Skin of body (tissue), 2 donors: ENCODE data around the gene PAX5. TPM values are rescaled to one million over a fixed set of nuclear protein-coding genes. Genes with fewer than 3 reads are reported as not detected.

ENCODE experiments used
- DNase-seq: peaks from one replicate; lab custom pipeline; 2025; lab: John Stamatoyannopoulos, UW
- total RNA-seq: library from RNA; depleted of rRNA; stranded (reverse); fragments of >200 nt; gene quantifications from one replicate; pipeline ENCODE4 v1.2.3, GENCODE V29; 2014

The PAX5 gene
- total RNA-seq, 1 donor from 2014 or later = 0.30 TPM

DNA sequence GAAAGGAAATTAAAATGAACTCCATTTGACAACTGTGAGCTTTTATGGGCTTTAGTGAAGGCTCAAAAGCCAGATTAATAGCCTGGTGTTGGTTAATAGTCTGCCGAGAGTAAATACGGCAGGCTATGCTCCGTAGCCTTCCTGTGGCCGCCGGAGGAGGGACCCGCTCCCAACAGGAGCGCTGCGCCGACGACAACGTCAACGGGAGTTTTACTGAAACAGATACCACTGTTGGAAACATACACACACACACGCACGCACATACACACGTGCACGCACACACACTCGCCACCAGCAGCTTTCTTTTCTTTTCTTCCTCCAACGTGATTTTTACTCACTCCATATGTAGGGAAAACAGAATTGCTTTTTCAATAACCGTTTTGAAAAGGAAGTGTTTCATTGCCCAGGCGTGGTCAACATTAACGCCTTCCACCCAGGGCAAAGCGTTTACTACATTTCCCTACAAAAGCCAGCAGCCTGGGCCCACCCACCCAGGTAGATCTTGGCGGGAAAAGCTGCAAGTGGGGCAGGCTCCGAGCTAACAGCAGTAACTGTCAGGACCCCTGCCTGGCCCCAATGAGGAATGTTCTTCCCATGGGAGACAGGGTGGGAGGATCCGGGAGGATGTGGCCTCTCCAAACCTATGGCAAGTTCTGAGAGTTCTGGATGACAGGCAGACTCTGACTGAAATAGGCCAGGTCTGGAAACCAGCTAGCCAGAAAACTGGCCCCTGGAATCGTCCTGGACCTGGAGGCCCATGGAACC, 72.3 kb downstream of the PAX5 start:
- no peak for DNase-seq

DNA sequence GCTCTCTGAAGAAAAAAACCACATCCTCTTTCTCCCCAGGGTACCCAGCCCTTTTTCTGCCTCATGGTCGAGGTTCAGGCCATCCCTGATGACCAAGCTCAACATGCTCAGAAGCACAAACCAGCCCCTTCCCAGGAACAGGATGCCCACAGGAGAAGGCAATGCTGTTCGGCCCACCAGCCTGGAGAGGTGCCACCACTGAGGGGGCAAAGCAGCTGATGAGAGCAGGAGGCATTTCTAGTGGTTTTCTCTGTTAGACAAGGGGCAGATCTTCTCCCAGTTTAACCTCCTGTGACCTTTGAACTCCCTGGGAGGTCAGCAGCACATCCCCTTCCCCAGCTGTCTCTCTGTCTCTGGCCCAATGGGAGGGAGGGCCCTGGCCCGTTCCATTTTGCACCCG, 73.0 kb downstream of the PAX5 start:
- DNase-seq = no peak

DNA sequence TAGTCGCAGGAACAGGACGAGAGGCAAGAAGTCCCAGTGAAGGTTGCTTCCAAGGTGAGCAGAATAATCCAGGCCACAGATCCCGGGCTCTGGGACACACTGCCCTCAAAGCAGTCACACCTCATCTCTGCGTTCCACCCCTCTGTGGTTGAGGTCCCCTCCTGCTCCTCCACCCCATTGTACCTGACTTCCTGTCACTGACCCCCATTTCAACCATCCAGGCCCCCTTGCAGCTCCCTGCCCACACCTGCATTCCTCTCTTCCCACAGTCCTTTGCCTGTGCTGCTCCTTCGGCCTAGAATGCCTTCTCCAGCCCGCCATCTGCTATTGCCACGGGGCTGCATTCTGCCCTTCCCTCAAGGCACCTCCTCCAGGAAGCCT, 73.5 kb downstream of the PAX5 start:
- DNase-seq = no peak

DNA sequence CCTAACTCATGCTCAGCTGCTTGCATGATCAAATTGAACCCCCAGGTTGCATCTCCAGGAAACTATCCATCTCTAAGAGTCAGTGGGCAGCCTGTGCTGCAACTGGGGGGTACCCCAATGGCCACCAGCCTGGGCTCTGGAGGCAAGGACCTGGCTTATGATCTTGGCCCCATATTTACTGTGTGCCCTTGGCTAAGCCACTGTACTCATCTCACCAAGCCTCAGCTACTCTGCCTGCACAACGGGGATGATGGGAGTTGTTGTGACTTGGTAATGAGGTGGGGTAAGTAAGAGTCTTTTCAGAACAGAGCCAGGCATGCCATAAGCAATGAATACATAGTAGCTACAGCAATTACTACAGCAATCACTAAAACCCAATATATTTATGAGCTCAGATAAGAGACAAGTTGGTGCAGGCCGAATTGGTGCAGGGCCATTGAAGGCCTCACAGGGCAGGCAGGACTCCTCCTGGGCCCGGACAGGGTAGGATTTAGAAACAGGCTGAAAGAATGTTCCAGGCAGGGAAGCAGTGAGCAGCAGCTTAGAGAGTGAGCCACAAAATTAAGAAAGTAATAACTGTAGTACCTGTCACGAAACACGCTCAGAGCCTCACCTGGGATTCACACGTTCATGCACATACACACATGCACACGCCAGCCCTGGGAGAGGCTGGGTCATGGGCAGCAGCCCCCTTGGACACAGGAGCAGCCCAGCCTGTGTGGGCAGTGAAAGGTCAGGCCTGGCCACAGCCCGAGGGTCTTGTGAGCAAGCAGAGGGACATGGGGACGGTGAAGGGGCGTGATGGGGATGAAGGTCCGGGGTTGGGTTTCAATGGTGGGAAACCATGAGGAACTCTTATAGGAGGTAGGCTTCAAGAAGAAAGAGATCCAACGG, 74.1 kb downstream of the PAX5 start:
- DNase-seq = no peak

DNA sequence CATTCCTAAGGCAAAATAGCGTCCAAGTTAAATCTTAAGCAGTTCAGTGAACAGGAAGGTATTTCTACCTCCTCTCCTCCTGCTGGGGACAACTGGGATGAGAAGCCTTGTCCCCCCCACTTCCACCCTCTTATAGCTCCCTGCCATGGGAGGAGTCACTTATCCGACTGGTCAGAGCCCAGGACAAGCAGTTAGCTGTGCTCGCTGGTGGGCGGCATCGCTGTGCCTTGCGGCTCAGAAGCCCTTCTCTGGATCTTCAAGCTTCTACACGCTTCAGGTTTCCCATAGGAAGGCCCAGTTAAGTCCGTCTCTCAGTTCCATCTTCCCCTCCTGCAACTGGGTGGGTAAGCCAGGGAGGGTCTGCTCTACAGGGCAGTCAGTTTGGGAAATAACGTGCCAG, 77.2 kb downstream of the PAX5 start:
- no peak for DNase-seq

DNA sequence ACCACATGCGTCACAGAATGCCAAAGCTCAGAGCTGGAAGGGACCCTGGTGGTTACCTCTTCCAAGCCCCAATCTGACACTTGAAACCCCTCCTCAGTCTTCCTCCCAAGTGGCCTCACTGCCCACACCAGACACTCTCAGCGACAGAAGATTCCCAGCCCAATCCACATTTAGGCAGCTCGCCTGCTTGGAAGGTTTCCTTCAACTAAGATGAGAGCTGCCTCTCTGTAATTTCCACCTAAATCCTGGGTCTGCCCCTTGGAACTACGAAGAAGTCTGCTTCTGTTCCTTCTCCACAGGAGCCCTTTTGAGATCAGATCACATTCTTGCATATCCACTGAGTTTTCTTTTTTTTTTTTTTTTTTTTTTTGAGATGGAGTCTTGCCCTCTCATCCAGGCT, 83.7 kb downstream of the PAX5 start:
- no peak for DNase-seq

DNA sequence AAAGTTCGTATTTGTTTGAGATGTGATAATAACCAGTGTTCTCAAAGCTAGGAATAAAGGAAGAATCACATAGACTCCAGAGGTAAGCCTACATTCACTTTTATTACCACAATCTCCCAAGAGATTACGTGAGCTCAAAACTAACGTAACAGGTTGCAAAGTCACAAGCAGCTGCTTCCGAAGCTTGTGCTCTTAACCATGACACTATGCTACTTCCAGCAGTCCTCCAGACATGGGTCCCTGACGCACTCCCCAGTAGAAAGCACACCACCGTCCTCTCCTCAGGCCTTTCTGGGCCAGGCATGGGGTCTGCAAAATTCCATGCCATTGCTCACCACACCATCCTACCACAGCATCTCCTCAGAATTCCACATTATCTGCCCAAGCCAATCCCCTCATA, 84.6 kb downstream of the PAX5 start:
- no peak for DNase-seq

DNA sequence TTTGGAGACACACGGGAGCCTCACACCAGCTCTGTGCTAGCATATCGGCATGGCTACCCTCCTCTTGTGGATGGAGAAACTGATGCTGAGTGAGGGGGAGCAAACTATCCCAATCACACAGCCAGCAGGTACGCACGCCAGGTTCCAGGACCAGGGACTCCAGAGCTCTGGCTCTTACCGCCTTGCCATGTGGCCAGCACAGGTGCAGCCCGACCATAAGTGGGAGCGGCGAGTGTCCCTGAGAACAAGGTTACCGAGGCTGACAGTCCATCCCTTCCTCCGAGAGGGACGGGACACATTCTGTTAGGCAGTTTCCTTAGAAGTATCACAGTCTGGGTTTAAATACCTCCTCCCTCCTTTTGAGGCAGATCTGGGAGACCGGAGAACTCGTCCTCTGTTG, 86.0 kb downstream of the PAX5 start:
- DNase-seq = no peak

DNA sequence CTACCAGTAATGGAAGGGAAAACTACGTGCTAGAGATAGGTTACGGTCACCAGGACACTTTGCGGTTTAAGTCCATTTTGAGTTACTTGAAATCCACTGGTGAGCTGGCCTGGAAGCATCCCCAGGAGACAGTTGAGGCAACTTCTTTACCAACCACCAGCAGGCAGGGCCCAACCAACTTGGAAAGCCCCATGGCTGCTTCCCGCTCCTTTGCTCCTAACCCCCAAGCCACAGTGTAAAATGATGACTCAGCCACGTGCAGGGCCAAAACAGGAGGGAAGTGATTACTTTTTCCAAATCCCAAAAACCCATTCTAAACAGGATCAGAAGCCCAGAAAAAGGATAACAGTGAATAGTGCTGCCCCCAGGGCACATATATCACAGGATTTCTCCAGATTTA, 87.4 kb downstream of the PAX5 start:
- DNase-seq = no peak

DNA sequence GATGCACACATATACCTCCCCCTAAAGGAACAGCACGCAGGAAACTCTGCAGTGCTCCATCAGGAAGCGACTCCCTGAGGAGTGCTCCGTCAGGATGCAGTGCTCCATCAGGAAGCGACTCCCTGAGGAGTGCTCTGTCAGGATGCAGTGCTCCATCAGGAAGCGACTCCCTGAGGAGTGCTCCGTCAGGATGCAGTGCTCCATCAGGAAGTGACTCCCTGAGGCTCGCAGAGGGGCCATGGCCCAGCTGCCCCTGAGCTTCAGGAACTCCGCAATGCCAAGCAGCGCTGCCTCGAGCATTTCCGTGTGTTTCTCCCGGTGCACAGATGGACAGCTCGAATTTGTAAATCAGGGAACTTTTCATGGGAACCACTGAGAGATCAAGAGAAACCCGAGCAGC, 88.1 kb downstream of the PAX5 start:
- no peak for DNase-seq

DNA sequence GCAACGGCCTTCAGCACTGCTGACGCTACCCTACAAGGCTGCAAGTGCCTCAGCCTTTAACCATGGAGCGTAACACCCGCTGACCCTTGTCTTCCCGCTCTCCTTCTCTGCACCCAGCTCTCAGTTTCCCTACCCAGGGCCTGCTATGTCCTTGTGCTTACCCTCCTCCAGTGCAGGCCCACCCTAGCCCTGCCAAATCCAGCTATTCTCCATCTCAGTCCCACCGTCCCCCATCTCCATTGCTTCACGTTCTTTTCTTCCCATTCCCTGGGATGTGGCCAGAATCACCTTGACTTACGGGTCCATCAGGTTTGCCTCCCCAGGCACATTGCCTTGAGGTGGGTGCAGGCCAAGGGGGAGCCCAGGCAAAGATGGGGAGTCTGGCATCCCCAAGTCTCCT, 91.2 kb downstream of the PAX5 start:
- DNase-seq = no peak

DNA sequence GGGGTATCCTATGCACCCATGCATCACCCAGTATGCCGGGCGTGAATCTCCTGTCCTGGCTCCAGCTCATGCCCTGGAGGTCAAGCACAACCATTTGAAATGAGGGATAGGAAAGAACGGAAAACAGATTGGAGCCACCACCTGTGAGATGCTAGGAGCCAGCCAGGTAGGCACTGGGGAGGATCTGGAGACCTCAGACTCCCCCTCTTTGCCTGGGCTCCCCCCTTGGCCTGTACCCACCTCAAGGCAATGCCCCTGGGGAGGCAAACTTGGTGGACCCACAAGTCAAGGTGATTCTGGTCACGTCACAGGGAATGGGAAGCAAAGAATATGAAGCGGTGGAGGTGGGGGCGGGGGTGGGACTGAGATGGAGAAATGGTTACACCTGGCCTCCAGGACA, 92.6 kb downstream of the PAX5 start:
- no peak for DNase-seq

DNA sequence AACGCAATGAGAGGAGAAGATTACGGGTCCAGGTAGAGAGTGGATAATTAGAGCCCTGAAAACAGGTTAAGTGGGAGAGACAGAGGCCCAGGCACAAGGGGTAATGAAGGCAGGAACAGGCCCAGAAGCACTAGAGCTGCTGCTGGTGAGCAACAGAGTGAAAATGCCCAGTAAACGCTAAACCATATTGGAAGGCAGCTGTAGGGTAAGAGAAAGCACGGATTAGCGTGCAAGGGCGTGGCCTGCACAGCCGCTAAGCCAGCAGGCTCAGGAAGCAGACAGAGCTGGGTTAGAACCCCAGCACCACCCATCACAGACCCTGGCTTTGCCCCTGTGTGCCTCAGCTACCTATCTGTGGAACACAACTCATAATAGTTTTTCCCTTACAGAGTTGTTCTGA, 93.2 kb downstream of the PAX5 start:
- no peak for DNase-seq

DNA sequence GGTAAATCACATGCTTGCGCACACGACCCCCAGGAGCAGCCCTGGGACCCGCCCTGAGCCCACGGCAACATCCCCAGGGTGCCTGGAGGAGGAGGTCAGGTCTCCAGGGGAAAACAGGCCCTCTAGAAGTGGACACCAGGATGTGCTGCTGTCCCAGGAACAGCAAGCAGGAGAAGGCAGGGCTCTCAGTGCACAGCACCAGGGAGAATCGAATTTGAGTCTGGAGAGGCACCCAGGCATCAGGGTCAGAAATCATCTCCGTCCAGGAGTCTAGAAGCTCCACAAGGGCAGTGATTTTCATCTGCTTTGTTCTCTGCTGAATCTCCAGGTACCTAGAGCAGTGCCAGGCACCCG, 93.6 kb downstream of the PAX5 start:
- no peak for DNase-seq

DNA sequence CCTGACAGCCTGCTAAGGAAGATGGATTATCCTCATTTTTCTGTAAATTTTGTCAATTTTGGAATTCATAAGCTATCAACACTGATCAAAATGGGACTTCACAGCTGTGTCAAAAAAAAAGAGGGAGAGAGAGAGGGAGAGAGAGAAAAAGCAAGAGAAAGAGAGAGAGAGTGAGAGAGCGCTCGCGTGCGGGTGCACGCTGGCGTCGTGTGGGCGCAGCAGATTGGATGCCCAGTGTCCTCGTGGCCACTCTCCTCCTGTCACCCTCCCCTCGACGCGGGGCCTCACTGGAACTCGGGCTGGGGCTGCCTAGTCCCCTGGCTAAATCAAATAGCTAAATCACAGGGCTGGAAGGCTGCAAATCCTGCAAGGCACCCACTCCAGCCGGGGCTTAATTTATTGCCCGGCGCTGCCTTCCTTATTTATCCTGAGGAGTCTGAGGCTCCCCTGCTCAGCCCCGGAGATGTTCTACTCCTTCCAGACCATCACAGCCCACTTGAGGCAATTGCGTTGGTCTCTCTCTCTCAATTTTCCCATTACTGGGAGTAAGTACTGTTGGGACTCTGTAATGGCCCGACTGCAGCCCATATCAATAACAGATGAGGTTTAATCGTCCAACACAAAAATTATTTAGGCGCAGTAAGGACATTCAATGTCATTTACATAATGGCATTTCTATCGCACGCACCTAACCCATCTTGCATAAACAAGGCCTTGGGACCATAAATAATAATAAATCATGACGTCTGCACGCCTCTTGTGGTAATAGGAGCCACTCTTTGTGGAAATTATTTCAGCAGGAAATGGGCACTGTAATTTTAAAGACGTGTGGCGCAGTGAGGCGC, 94.2 kb downstream of the PAX5 start:
- no peak for DNase-seq

DNA sequence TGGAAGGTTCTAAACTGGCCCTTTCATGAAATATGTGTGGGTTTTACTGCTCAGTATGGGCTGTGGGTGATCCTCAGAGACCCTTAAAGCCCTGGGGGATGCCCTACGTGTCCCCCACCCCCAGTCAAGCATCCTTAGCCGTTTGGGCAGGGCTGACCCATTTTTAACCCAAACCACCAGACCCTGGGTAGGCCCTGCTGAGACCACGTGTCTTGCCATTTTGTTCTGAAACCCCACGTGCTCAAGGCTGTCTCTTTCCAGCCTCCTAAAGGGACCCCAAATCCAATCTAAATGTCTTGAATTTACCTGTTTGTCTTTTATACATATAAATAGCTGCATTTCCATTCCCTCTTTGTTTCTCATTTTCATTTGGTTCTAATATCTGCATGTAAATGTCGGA, 94.9 kb downstream of the PAX5 start:
- no peak for DNase-seq

DNA sequence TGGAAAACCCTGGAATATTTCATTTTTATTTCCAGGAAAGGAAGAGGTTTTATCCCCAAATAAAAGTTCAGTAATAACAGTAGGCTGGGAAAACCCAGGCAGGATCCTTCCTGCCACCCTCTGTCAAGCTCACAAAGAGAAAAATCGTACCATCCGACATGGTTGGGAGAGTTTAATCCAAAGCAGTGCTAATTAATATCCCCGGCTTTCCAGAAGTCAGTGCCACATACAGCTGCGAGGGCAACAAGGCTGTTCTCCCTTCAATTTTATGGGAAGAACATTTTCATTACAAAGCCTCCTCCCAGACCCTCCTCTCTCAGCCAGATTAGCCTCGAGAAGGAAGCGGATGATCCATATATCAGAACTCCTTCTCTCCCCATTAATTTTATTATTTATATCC, 95.5 kb downstream of the PAX5 start:
- no peak for DNase-seq

DNA sequence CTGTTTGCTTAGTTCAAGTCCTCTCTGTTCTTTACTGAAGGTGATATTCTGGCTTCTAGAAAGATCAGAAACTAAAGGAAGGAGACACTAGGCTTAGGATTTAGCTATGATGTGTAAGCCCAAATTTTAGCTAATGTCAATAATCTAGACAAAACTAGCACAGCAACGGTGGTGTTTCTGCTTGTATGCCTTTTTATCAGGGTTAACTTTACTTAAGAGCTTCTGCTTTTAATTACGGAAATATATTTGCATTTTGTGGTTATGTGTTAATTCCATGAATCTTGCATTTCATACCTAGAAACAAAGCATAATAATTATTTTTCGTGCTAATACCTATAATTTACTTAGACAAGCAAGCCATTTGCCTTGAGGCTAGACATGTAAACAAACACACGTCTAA, 96.1 kb downstream of the PAX5 start:
- DNase-seq = no peak

DNA sequence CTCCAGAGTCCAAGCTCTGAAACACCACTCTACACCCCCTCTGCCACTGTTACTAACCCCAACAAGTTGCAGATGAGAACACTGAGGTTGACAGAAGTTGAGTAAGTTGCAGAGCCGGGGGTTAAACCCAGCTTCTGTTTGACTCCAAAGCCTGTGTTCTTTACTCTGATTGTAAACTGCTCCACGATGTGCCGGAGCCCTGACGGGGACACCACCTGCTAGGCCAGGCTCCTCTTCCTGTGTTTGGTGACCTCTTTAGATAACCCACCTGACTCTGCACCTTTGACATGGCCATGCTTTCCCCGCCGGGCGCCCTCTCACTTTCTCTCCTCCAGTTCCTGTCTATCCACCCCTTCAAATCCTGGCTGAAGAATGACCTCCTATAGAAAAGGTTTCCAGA, 96.7 kb downstream of the PAX5 start:
- no peak for DNase-seq

DNA sequence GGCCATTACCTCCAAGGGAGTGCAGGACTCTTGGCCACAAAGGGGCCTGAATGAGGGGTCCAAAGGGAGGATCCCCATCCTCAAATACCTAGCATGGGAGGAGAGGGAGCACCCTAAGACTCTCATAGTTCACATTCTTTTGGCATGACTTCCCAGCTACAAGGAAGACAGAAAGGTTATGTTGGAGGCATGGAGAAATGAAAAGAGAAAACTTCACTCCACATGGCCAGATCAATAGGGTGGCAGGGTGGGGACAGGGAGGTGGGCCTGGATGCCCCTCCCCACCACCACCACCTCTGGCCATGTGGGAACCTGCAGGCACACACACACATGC, 97.6 kb downstream of the PAX5 start:
- DNase-seq = no peak

DNA sequence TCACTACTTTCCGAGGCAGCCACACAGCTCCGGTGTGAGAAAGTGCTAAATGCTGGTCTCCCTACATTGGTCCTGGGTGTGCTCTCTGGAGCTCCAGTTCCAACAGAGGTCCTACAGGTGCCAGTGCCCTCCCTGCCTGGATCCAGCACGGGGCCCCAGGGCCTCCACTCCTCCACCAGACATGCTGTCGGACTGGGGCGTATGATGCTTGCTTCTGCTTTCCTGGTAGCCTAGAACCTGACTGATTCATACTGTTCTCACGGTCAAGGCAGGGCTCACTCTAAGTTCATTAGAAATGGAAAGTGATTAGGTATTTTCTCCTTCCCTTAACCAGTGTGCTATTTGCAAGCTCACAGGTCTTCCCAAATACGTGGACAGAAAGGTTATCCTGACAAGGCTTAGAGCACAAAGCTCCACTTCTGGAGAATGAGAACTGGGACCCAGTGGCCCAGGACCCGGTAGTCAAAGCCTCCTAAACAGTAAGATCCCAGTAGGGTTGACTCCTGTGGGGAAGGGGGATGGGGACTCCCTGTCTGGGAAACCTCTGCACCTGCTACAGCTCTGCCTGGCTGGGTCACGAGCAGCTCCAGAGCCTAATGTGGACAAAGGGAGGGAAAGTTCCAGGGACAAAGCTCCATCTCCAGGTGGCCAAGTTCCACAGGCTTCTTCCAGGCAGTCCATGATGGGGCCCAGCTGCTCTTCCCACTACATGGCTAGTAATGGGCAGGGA, 98.1 kb downstream of the PAX5 start:
- DNase-seq = no peak

DNA sequence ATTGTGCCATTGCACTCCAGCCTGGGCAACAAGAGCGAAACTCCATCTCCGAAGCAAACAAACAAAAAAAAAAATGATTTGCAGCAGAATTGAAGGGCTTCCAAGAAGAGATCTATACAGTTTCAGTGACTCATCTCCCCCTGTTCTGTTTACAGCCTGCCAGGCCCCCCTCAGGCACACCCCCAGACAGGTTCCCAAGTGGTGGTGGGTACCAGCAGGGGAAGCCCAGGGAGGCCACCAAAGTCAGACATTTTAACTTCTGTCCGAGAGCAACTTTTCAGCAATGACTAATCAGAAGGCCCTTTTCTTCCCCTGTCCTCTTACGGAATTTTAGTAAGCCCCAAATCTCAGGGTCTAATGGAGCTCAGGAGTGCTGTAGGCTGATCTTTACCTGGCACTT, 98.7 kb downstream of the PAX5 start:
- no peak for DNase-seq
